Common myeloid progenitor, CD34-positive (primary cell): ENCODE results near the gene FLT3LG.

Experiments
- CTCF ChIA-PET: fragments of 350-600 bp; sonication (Branson Sonifier 250); formaldehyde crosslinking; loops from one replicate; lab custom pipeline; 2021; ENCODE audit warnings: antibody characterized with exemption; lab: Charles Lee
- POLR2A ChIA-PET: fragments of 350-600 bp; sonication (Branson Sonifier 250); formaldehyde crosslinking; loops from one replicate; lab custom pipeline; 2021; ENCODE audit warnings: antibody characterized with exemption; lab: Charles Lee
- DNase-seq, 3 donors: peaks; one replicate each; pipeline versions ENCODE4 v3.0.0 to v3.0.0-alpha.2; 2013
- H3K27ac ChIP-seq, 2 experiments: 1 replicate in 1 of 2; 2 replicates in 1 of 2; pipeline ENCODE4 v1.7.0; 2013; ENCODE audit warnings: inconsistent platforms in 2 of 2, low read length in 2 of 2, mild to moderate bottlenecking in 2 of 2, low read depth in 1 of 2, moderate library complexity in 1 of 2; ENCODE audit not compliant: severe bottlenecking in 2 of 2, insufficient read depth in 1 of 2, poor library complexity in 1 of 2
- H3K27me3 ChIP-seq, 5 experiments: replicated peaks in 2 of 5; 1 replicate in 3 of 5; 2 replicates in 2 of 5; pipeline versions ENCODE4 v1.6.1 to v1.7.0; 2013; ENCODE audit warnings: low read length in 4 of 5, mild to moderate bottlenecking in 2 of 5, moderate library complexity in 2 of 5, inconsistent platforms in 1 of 5; ENCODE audit not compliant: insufficient read depth in 5 of 5, control insufficient read depth in 4 of 5
- H3K36me3 ChIP-seq, 4 experiments: 1 replicate in 2 of 4; 2 replicates in 2 of 4; pipeline versions ENCODE4 v1.6.1 to v1.7.0; 2013; ENCODE audit warnings: low read length in 3 of 4, control low read depth in 1 of 4, mild to moderate bottlenecking in 1 of 4; ENCODE audit not compliant: control insufficient read depth in 4 of 4, insufficient read depth in 4 of 4
- H3K4me1 ChIP-seq, 4 experiments: 1 replicate in 3 of 4; 2 replicates in 1 of 4; pipeline versions ENCODE4 v1.6.1 to v1.7.1; 2013; ENCODE audit warnings: low read length in 3 of 4, mild to moderate bottlenecking in 3 of 4, control low read depth in 1 of 4, inconsistent platforms in 1 of 4, moderate library complexity in 1 of 4; ENCODE audit not compliant: control insufficient read depth in 4 of 4, insufficient read depth in 4 of 4; ENCODE audit errors: control extremely low read depth in 1 of 4
- H3K4me3 ChIP-seq, 7 experiments: 1 replicate in 4 of 7; 2 replicates in 3 of 7; pipeline versions ENCODE4 v1.5.1 to v1.7.0; 2013; ENCODE audit warnings: mild to moderate bottlenecking in 7 of 7, low read length in 6 of 7, moderate library complexity in 6 of 7, inconsistent platforms in 2 of 7, low read depth in 2 of 7, control low read depth in 1 of 7; ENCODE audit not compliant: insufficient read depth in 4 of 7, control insufficient read depth in 1 of 7; ENCODE audit errors: extremely low read depth in 1 of 7
- H3K9me3 ChIP-seq, 5 experiments: 1 replicate in 4 of 5; 2 replicates in 1 of 5; pipeline versions ENCODE4 v1.6.1 to v1.7.1; 2013; ENCODE audit warnings: low read length in 4 of 5, mild to moderate bottlenecking in 2 of 5, inconsistent platforms in 1 of 5, low read depth in 1 of 5, moderate library complexity in 1 of 5; ENCODE audit not compliant: control insufficient read depth in 4 of 5, insufficient read depth in 2 of 5; ENCODE audit errors: control extremely low read depth in 1 of 5
- WGBS: methylation state at CpG from one replicate; pipeline ENCODE4 v1.1.5; 2013; ENCODE audit not compliant: insufficient coverage; 5-methylcytosine and 5-hydroxymethylcytosine counted together

The FLT3LG gene

GRCh38 chr19:49487277-49488045 lies 13.4 kb downstream of the FLT3LG start, which contains the start of gene RPL13A:
Gene RPL13A (plus strand): TSS chr19:49487608. CDS start chr19:49487630, 22 bp downstream.
- H3K27me3 ChIP-seq = no peaks in the 10 kb centered on the region
- no peaks in the 10 kb centered on the region for H3K9me3 ChIP-seq
- CTCF ChIA-PET = interaction anchor here (1.1 kb wide), 1 partner anchor 9 kb away, joined by 5 read pairs; no protein-coding TSS in a partner anchor
- H3K4me1 ChIP-seq = peaks cover 12 to 24% (median 18%) of the 10 kb centered on the region in 4 experiments
- POLR2A ChIA-PET = interaction anchor here (0.7 to 1.2 kb wide), 3 partner anchors 8 to 22 kb away, joined by 3 to 9 read pairs (median 3); partner anchors contain the start of gene RPS11
- peaks cover 7 to 39% (median 30%) of the 10 kb centered on the region in 4 experiments for H3K36me3 ChIP-seq
- DNase-seq = peak; percentile 99 to 100 (median 100)
- H3K27ac ChIP-seq = peak within 1 kb of the TSS; percentile 97 to 99
- WGBS = under 1% methylated on average over 49 of the region's 57 CpGs
- peak within 1 kb of the TSS; percentile 67 to 100 (median 95) for H3K4me3 ChIP-seq

DNA sequence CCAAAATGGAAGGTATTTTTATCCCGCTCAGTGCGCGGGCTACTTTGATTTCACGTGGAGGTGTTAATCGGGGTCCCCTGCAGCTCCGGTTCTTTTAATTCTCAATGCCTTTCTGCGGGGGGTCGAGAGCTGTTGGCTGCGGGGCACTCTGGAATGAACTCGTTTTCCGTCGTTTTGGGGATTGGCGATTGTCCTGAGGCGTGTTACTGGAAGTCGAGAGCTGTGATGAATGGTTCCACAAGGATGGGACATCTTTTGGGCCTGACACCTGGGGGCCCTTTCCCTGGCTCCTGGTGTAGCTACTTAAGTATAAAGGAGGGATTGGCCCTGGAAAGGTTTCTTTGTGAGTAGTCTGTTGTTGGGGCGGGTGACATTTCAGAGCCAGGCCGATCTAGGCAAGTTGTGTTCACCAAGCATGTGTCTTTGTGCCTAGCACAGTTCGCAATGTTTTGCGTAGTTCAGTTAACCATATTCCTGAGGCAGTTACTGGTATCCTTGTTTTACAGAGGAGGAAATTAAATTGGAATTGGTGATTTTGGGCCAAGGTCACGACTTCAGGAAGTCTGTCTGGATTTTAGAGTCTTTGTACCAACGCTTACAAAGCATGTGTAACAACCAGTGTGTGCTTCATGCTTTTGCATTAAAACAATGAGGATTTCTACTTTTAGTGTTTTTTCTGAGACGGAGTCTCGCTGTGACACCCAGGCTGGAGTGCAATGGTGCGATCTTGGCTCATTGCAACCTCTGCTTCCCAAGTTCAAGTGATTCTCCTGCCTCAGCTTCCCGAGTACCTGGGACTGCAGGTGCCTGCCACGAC lies 14.2 kb downstream of the FLT3LG start:
- H3K36me3 ChIP-seq = peaks cover 7 to 45% (median 38%) of the 10 kb centered on the region in 4 experiments
- peak overlapping the region; percentile 97 to 99 for H3K27ac ChIP-seq
- 2% methylated on average over 19 of the region's 26 CpGs for WGBS

GRCh38 chr19:49488863-49489537 lies 15.0 kb downstream of the FLT3LG start:
- Histone ChIP-seq H3K4me3 (peak overlapping the region in 6 of 7 experiments; percentile 89 to 100 (median 97)), H3K36me3 (peaks cover 7 to 45% (median 38%) of the 10 kb centered on the region in 4 experiments), H3K27ac (peak overlapping the region; percentile 97 to 99), H3K4me1 (peaks cover 12 to 24% (median 18%) of the 10 kb centered on the region in 4 experiments), H3K9me3 (no peaks in the 10 kb centered on the region), H3K27me3 (no peaks in the 10 kb centered on the region)
- ChIA-PET CTCF (interaction anchor here (0.8 kb wide), 1 partner anchor 84 kb away, joined by 4 read pairs; no protein-coding TSS in a partner anchor), POLR2A (no interaction called here)
- WGBS = 32% methylated on average over 11 of the region's 15 CpGs
- no peak for DNase-seq

More for the DNA sequence above, 14.2 kb downstream of the FLT3LG start:
- POLR2A ChIA-PET = interaction anchor here (0.7 to 1.2 kb wide), 2 partner anchors 8 to 15 kb away, joined by 3 to 9 read pairs; partner anchors contain the start of gene RPS11
- Histone ChIP-seq H3K9me3 (no peaks in the 10 kb centered on the region), H3K4me3 (peak overlapping the region; percentile 67 to 100 (median 95)), H3K4me1 (peaks cover 12 to 24% (median 18%) of the 10 kb centered on the region in 4 experiments), H3K27me3 (no peaks in the 10 kb centered on the region)
- CTCF ChIA-PET = interaction anchor here (0.8 to 1.1 kb wide), 2 partner anchors 10 to 85 kb away, joined by 4 to 5 read pairs; no protein-coding TSS in a partner anchor
- DNase-seq = no peak

GRCh38 chr19:49489601-49490167 lies 15.7 kb downstream of the FLT3LG start:
- H3K27ac ChIP-seq = peak overlapping the region; percentile 97 to 99
- H3K4me3 ChIP-seq = peak overlapping the region in 6 of 7 experiments; percentile 89 to 100 (median 97)
- H3K36me3 ChIP-seq = peaks cover 7 to 45% (median 38%) of the 10 kb centered on the region in 4 experiments
- ChIA-PET POLR2A (no interaction called here), CTCF (no interaction called here)
- DNase-seq = no peak
- H3K4me1 ChIP-seq = peaks cover 12 to 24% (median 18%) of the 10 kb centered on the region in 4 experiments
- WGBS = 89% methylated on average over 15 of the region's 15 CpGs
- H3K27me3 ChIP-seq = no peaks in the 10 kb centered on the region
- H3K9me3 ChIP-seq = no peaks in the 10 kb centered on the region

DNA sequence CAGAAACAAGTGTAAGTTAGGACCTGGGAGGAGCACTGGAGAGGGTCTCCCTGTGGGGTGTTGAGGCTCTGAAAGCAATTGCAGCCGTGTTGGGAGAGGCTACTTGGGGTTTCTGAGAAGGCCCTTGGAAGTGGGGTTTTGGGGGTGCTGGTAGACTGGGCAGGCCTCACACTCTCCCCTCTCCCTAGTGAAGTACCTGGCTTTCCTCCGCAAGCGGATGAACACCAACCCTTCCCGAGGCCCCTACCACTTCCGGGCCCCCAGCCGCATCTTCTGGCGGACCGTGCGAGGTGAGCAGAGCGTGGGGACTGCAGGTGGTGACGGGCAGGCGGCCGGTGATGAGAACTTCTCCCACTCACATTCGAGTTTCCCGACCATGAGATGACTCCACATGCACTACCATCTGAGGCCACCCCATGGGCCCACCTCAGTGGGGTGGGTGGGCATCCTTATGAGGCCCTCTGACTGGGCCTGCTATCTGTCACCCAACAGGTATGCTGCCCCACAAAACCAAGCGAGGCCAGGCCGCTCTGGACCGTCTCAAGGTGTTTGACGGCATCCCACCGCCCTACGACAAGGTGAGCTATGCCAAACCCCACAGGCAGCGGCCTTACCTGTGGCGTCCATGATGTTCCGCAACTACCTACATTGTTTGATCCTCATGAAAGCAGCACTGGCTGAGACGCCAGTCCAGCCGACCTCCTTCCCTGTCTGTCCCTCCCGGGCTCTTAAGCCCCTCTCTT lies 16.4 kb downstream of the FLT3LG start:
- Histone ChIP-seq H3K9me3 (no peaks in the 10 kb centered on the region), H3K4me3 (peak overlapping the region in 1 of 7 experiments; percentile 89), H3K27me3 (no peaks in the 10 kb centered on the region), H3K27ac (peak overlapping the region in 1 of 2 experiments; percentile 99), H3K36me3 (peaks cover 7 to 45% (median 38%) of the 10 kb centered on the region in 4 experiments), H3K4me1 (peaks cover 12 to 28% (median 19%) of the 10 kb centered on the region in 4 experiments)
- POLR2A ChIA-PET = no interaction called here
- CTCF ChIA-PET = no interaction called here
- no peak for DNase-seq
- 93% methylated on average over 26 of the region's 27 CpGs for WGBS
